ENCODE results near the gene MON1B. TPM values are rescaled to one million over a fixed set of nuclear protein-coding genes. Genes with fewer than 3 reads are reported as not detected.
A peak's percentile ranks its signal among the peaks of the same experiment; 100 is the strongest.

Gene MON1B
- total and polyA plus RNA-seq, 9 of the 15 experiments (the other 6 are each of a cell fraction or from before 2014, with no cell fraction given), result 5.0 to 66.0 (median 12.6) TPM

- 0 out of 2 replicates have a peak, but pooled peaks have one; percentile 51 for TF ChIP-seq ZHX1 (conservative IDR thresholded peaks at IDR 0.05; ENCODE audit: low read length)
- TF ChIP-seq NONO (IDR thresholded peaks at IDR 0.05; ENCODE audit: low read depth in 2 of 2, low read length in 1 of 2), result 0 out of 4 replicates have a peak, but pooled peaks of 1 of the 2 experiments have one; percentile 28
- TF ChIP-seq KAT8 (IDR thresholded peaks at IDR 0.05; ENCODE audit: low read depth), result no peak
- TF ChIP-seq MYNN (IDR thresholded peaks at IDR 0.05), result 0 out of 2 replicates have a peak, but pooled peaks have one; percentile 31
- no peak for TF ChIP-seq MYNN (CRISPR knock-in tag; IDR thresholded peaks at IDR 0.05)
- no peak for TF ChIP-seq CHCHD3 (CRISPR knock-in tag; IDR thresholded peaks at IDR 0.05)
- TF ChIP-seq, protein P1, sequence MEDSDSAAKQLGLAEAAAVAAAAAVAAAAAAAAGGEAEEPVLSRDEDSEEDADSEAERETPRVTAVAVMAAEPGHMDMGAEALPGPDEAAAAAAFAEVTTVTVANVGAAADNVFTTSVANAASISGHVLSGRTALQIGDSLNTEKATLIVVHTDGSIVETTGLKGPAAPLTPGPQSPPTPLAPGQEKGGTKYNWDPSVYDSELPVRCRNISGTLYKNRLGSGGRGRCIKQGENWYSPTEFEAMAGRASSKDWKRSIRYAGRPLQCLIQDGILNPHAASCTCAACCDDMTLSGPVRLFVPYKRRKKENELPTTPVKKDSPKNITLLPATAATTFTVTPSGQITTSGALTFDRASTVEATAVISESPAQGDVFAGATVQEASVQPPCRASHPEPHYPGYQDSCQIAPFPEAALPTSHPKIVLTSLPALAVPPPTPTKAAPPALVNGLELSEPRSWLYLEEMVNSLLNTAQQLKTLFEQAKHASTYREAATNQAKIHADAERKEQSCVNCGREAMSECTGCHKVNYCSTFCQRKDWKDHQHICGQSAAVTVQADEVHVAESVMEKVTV (CRISPR knock-in tag; IDR thresholded peaks at IDR 0.05), result peak; percentile 98
- 0 out of 2 replicates have a peak, but pooled peaks have one; percentile 32 for TF ChIP-seq ZNF384 (IDR thresholded peaks at IDR 0.05; ENCODE audit: low read depth, low read length)
- TF ChIP-seq, protein P2, sequence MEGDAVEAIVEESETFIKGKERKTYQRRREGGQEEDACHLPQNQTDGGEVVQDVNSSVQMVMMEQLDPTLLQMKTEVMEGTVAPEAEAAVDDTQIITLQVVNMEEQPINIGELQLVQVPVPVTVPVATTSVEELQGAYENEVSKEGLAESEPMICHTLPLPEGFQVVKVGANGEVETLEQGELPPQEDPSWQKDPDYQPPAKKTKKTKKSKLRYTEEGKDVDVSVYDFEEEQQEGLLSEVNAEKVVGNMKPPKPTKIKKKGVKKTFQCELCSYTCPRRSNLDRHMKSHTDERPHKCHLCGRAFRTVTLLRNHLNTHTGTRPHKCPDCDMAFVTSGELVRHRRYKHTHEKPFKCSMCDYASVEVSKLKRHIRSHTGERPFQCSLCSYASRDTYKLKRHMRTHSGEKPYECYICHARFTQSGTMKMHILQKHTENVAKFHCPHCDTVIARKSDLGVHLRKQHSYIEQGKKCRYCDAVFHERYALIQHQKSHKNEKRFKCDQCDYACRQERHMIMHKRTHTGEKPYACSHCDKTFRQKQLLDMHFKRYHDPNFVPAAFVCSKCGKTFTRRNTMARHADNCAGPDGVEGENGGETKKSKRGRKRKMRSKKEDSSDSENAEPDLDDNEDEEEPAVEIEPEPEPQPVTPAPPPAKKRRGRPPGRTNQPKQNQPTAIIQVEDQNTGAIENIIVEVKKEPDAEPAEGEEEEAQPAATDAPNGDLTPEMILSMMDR (IDR thresholded peaks at IDR 0.05 in 2 of 3, conservative IDR thresholded peaks at IDR 0.05 in 1 of 3; ENCODE audit: insufficient read depth in 2 of 3, low read depth in 1 of 3, low read length in 3 of 3), result peak; percentile 99 to 100 (median 99)
- no peak for TF ChIP-seq ZNF3 (CRISPR knock-in tag; IDR thresholded peaks at IDR 0.05)
- TF ChIP-seq TBL1XR1 (IDR thresholded peaks at IDR 0.05; ENCODE audit: low read length in 2 of 2), result 0 out of 4 replicates have a peak, but pooled peaks of 1 of the 2 experiments have one; percentile 47
- no peak for TF ChIP-seq ZNF584 (CRISPR knock-in tag; IDR thresholded peaks at IDR 0.05; ENCODE audit: low read depth)
- TF ChIP-seq ESRRB (CRISPR knock-in tag; IDR thresholded peaks at IDR 0.05; ENCODE audit: borderline replicate concordance), result no peak
- peak in 1 of 2 experiments; percentile 44; a peak in 2 of 4 replicates for TF ChIP-seq MAZ (CRISPR knock-in tag; conservative IDR thresholded peaks at IDR 0.05 in 1 of 2, IDR thresholded peaks at IDR 0.05 in 1 of 2)
- TF ChIP-seq SIRT6 (IDR thresholded peaks at IDR 0.05; ENCODE audit: low read depth, low read length), result no peak
- peak; percentile 39; the same call in 1 of the 2 replicates for TF ChIP-seq KLF16 (IDR thresholded peaks at IDR 0.05)
- TF ChIP-seq BCLAF1 (IDR thresholded peaks at IDR 0.05; ENCODE audit: borderline replicate concordance in 1 of 2, control insufficient read depth in 1 of 2, low read depth in 2 of 2, low read length in 1 of 2), result no peak
- TF ChIP-seq L3MBTL2 (IDR thresholded peaks at IDR 0.05), result peak; percentile 27; the same call in 1 of the 2 replicates
Measured at GRCh38 chr16:77236063-77236511, 45.1 kb downstream of the MON1B start (continued).

All from K562 (cell line).